Endothelial cell (in vitro differentiated cells): ENCODE data around the gene BABAM2. TPM values are rescaled to one million over a fixed set of nuclear protein-coding genes. Genes with fewer than 3 reads are reported as not detected.

Source experiments
- DNase-seq: peaks from one replicate; pipeline ENCODE4 v3.0.0; 2021; ENCODE audit warnings: low spot score
- H3K27ac Mint-ChIP-seq: one replicate; pipeline ENCODE4 v1.8.0; 2021; ENCODE audit warnings: mixed read lengths, inconsistent platforms; ENCODE audit not compliant: unreplicated experiment
- H3K27me3 Mint-ChIP-seq: one replicate; pipeline ENCODE4 v1.8.0; 2021; ENCODE audit warnings: mild to moderate bottlenecking, moderate library complexity, mixed read lengths, inconsistent platforms; ENCODE audit not compliant: unreplicated experiment
- H3K36me3 Mint-ChIP-seq: one replicate; pipeline ENCODE4 v1.8.0; 2021; ENCODE audit warnings: mild to moderate bottlenecking, low read depth, mixed read lengths, inconsistent platforms; ENCODE audit not compliant: unreplicated experiment
- H3K4me1 Mint-ChIP-seq: one replicate; pipeline ENCODE4 v1.8.0; 2021; ENCODE audit warnings: mild to moderate bottlenecking, mixed read lengths, inconsistent platforms; ENCODE audit not compliant: unreplicated experiment
- H3K4me3 Mint-ChIP-seq: one replicate; pipeline ENCODE4 v1.8.0; 2021; ENCODE audit warnings: mild to moderate bottlenecking, mixed read lengths, inconsistent platforms; ENCODE audit not compliant: unreplicated experiment
- H3K9me3 Mint-ChIP-seq: one replicate; pipeline ENCODE4 v1.8.0; 2021; ENCODE audit warnings: mixed read lengths, inconsistent platforms; ENCODE audit not compliant: unreplicated experiment
- CTCF ChIP-seq: fragments of 200-600 bp; sonication (generic); IDR thresholded peaks from one replicate; pipeline ENCODE4 v1.5.0; 2021; ENCODE audit warnings: antibody characterized with exemption; ENCODE audit not compliant: unreplicated experiment
- total RNA-seq: library from RNA; stranded (reverse); fragmentation: NEBNext Ultra II Directional; extraction: Animal tissue kit (Norgen Biotek cat#: 25700); gene quantifications from one replicate; pipeline ENCODE4 v1.2.1, GENCODE V29; 2021; ENCODE audit not compliant: unreplicated experiment

The BABAM2 gene
- total RNA-seq, 1 donor from 2014 or later = 40.2 TPM

GRCh38 chr2:28094739-28095138, 204.2 kb downstream of the BABAM2 start:
- no peak for DNase-seq
- H3K4me1 Mint-ChIP-seq = peaks cover 19% of the 10 kb centered on the region
- H3K27me3 Mint-ChIP-seq = peaks cover 2% of the 10 kb centered on the region
- H3K36me3 Mint-ChIP-seq = no peaks in the 10 kb centered on the region
- no peak overlapping the region for H3K4me3 Mint-ChIP-seq
- no peaks in the 10 kb centered on the region for H3K9me3 Mint-ChIP-seq
- H3K27ac Mint-ChIP-seq = no peak overlapping the region
- no peak for TF ChIP-seq CTCF

- no peak for DNase-seq
- H3K27ac Mint-ChIP-seq = no peak overlapping the region
- no peak for TF ChIP-seq CTCF
- H3K4me3 Mint-ChIP-seq = no peak overlapping the region
- H3K27me3 Mint-ChIP-seq = peaks cover 3% of the 10 kb centered on the region
- no peaks in the 10 kb centered on the region for H3K9me3 Mint-ChIP-seq
- H3K36me3 Mint-ChIP-seq = no peaks in the 10 kb centered on the region
- H3K4me1 Mint-ChIP-seq = peaks cover 19% of the 10 kb centered on the region
These were observed 205.1 kb downstream of the BABAM2 start for GRCh38 chr2:28095622-28096021.

- H3K9me3 Mint-ChIP-seq = no peaks in the 10 kb centered on the region
- H3K4me3 Mint-ChIP-seq = no peak overlapping the region
- no peak for TF ChIP-seq CTCF
- H3K4me1 Mint-ChIP-seq = peaks cover 19% of the 10 kb centered on the region
- DNase-seq = no peak
- H3K27ac Mint-ChIP-seq = no peak overlapping the region
- H3K27me3 Mint-ChIP-seq = peaks cover 4% of the 10 kb centered on the region
- H3K36me3 Mint-ChIP-seq = no peaks in the 10 kb centered on the region
These were observed 205.9 kb downstream of the BABAM2 start for GRCh38 chr2:28096421-28096820.

- peaks cover 4% of the 10 kb centered on the region for H3K27me3 Mint-ChIP-seq
- H3K27ac Mint-ChIP-seq = no peak overlapping the region
- peaks cover 18% of the 10 kb centered on the region for H3K4me1 Mint-ChIP-seq
- no peaks in the 10 kb centered on the region for H3K9me3 Mint-ChIP-seq
- no peak overlapping the region for H3K4me3 Mint-ChIP-seq
- no peak for DNase-seq
- no peaks in the 10 kb centered on the region for H3K36me3 Mint-ChIP-seq
- no peak for TF ChIP-seq CTCF
These were observed 208.1 kb downstream of the BABAM2 start for GRCh38 chr2:28098501-28099225.

GRCh38 chr2:28101123-28101522, 210.6 kb downstream of the BABAM2 start:
- Mint-ChIP-seq H3K4me3 (no peak overlapping the region), H3K36me3 (no peaks in the 10 kb centered on the region), H3K4me1 (peaks cover 7% of the 10 kb centered on the region), H3K9me3 (no peaks in the 10 kb centered on the region), H3K27ac (no peak overlapping the region), H3K27me3 (peaks cover 4% of the 10 kb centered on the region)
- DNase-seq = no peak
- TF ChIP-seq CTCF = no peak
